ENCODE data around the gene CST11.

The CST11 gene

GRCh38 chr20:23417861-23418260 is 34.8 kb downstream of the CST11 start:
- TF ChIP-seq GATA2 (IDR thresholded peaks at IDR 0.05; ENCODE audit: low read depth, low read length) (no peak), GATA3 (IDR thresholded peaks at IDR 0.05; ENCODE audit: low read depth, low read length) (no peak)

- no peak for TF ChIP-seq GATA3 (IDR thresholded peaks at IDR 0.05; ENCODE audit: low read depth, low read length)
- TF ChIP-seq GATA2 (IDR thresholded peaks at IDR 0.05; ENCODE audit: low read depth, low read length), result no peak
Measured at GRCh38 chr20:23415959-23416583, 36.6 kb downstream of the CST11 start.

- no peak for TF ChIP-seq GATA3 (IDR thresholded peaks at IDR 0.05; ENCODE audit: low read depth, low read length)
Measured at GRCh38 chr20:23415555-23415954, 37.1 kb downstream of the CST11 start.

GRCh38 chr20:23414526-23415188 is 38.0 kb downstream of the CST11 start:
- TF ChIP-seq GATA2 (IDR thresholded peaks at IDR 0.05; ENCODE audit: low read depth, low read length), result no peak
- no peak for TF ChIP-seq GATA3 (IDR thresholded peaks at IDR 0.05; ENCODE audit: low read depth, low read length)

- TF ChIP-seq GATA2 (IDR thresholded peaks at IDR 0.05; ENCODE audit: low read depth, low read length), result no peak
- no peak for TF ChIP-seq GATA3 (IDR thresholded peaks at IDR 0.05; ENCODE audit: low read depth, low read length)
Measured at GRCh38 chr20:23413862-23414422, 38.7 kb downstream of the CST11 start.

- no peak for TF ChIP-seq GATA3 (IDR thresholded peaks at IDR 0.05; ENCODE audit: low read depth, low read length)
- no peak for TF ChIP-seq GATA2 (IDR thresholded peaks at IDR 0.05; ENCODE audit: low read depth, low read length)
Measured at GRCh38 chr20:23412026-23412425, 40.6 kb downstream of the CST11 start.

- TF ChIP-seq GATA3 (IDR thresholded peaks at IDR 0.05; ENCODE audit: low read depth, low read length) (no peak), GATA2 (IDR thresholded peaks at IDR 0.05; ENCODE audit: low read depth, low read length) (no peak)
Measured at GRCh38 chr20:23410916-23411695, 41.6 kb downstream of the CST11 start.

GRCh38 chr20:23409800-23410199 is 42.9 kb downstream of the CST11 start:
- no peak for TF ChIP-seq GATA2 (IDR thresholded peaks at IDR 0.05; ENCODE audit: low read depth, low read length)
- no peak for TF ChIP-seq GATA3 (IDR thresholded peaks at IDR 0.05; ENCODE audit: low read depth, low read length)

- TF ChIP-seq GATA3 (IDR thresholded peaks at IDR 0.05; ENCODE audit: low read depth, low read length) (no peak), GATA2 (IDR thresholded peaks at IDR 0.05; ENCODE audit: low read depth, low read length) (no peak)
Measured at GRCh38 chr20:23408957-23409356, 43.7 kb downstream of the CST11 start.

- TF ChIP-seq GATA2 (IDR thresholded peaks at IDR 0.05; ENCODE audit: low read depth, low read length), result no peak
- TF ChIP-seq GATA3 (IDR thresholded peaks at IDR 0.05; ENCODE audit: low read depth, low read length), result no peak
Measured at GRCh38 chr20:23407781-23408464, 44.8 kb downstream of the CST11 start.

GRCh38 chr20:23406880-23407279 is 45.8 kb downstream of the CST11 start:
- TF ChIP-seq GATA3 (IDR thresholded peaks at IDR 0.05; ENCODE audit: low read depth, low read length) (no peak), GATA2 (IDR thresholded peaks at IDR 0.05; ENCODE audit: low read depth, low read length) (no peak)

GRCh38 chr20:23404196-23404595 is 48.5 kb downstream of the CST11 start:
- TF ChIP-seq GATA2 (IDR thresholded peaks at IDR 0.05; ENCODE audit: low read depth, low read length) (no peak), GATA3 (IDR thresholded peaks at IDR 0.05; ENCODE audit: low read depth, low read length) (no peak)

- TF ChIP-seq GATA3 (IDR thresholded peaks at IDR 0.05; ENCODE audit: low read depth, low read length) (no peak), GATA2 (IDR thresholded peaks at IDR 0.05; ENCODE audit: low read depth, low read length) (no peak)
Measured at GRCh38 chr20:23403751-23404150, 48.9 kb downstream of the CST11 start.

- no peak for TF ChIP-seq GATA2 (IDR thresholded peaks at IDR 0.05; ENCODE audit: low read depth, low read length)
- no peak for TF ChIP-seq GATA3 (IDR thresholded peaks at IDR 0.05; ENCODE audit: low read depth, low read length)
Measured at GRCh38 chr20:23401051-23401450, 51.6 kb downstream of the CST11 start.

All from SH-SY5Y (cell line).